GM12878 (cell line): Measurements from ENCODE around the gene CLASP1. TPM values are rescaled to one million over a fixed set of nuclear protein-coding genes. Genes with fewer than 3 reads are reported as not detected.

ENCODE experiments used
- ATAC-seq: fragments of 200-7000 bp; cut with Tn5 transposase; 3 replicates; pipeline ENCODE4 v1.9.1; 2020; ENCODE audit warnings: mild to moderate bottlenecking, moderate library complexity
- BruUV-seq: library from RNA; stranded (reverse); fragments of 400-500 nt; replicated peaks from 2 replicates; lab custom pipeline; 2021; lab: Mats Ljungman, UMichigan
- CTCF ChIA-PET: fragments of 300-600 bp; sonication (Branson Sonifier 250); formaldehyde crosslinking; extraction: SDS; loops from one replicate; lab custom pipeline; 2021; ENCODE audit warnings: inconsistent platforms; lab: Yijun Ruan, JAX
- POLR2A ChIA-PET: fragments of 350-600 bp; formaldehyde crosslinking; extraction: SDS; loops from one replicate; lab custom pipeline; 2021; ENCODE audit warnings: inconsistent platforms; lab: Charles Lee
- RAD21 ChIA-PET: fragments of 300-600 bp; sonication (Branson Sonifier 250); formaldehyde crosslinking; loops from one replicate; lab custom pipeline; 2023; ENCODE audit warnings: antibody characterized with exemption; ENCODE audit not compliant: unreplicated experiment; lab: Charles Lee
- SMC1A ChIA-PET: fragments of 300-600 bp; sonication (Branson Sonifier 250); formaldehyde crosslinking; loops from one replicate; lab custom pipeline; 2023; ENCODE audit not compliant: unreplicated experiment, uncharacterized antibody; lab: Charles Lee
- DNase-seq: peaks from one replicate; pipeline ENCODE4 v3.0.0-alpha.2; 2011; ENCODE audit warnings: low read depth, low spot score
- FAIRE-seq: peaks from 3 replicates; lab custom pipeline; 2011; peaks lifted over from hg19 to GRCh38; lab: Jason Lieb, UNC
- H2AFZ ChIP-seq: 2 replicates; pipeline ENCODE4 v1.6.0; 2011; ENCODE audit warnings: low read depth, low read length, control low read depth; ENCODE audit not compliant: control insufficient read depth
- H3K27ac ChIP-seq: 2 replicates; pipeline ENCODE4 v1.5.1; 2011; ENCODE audit warnings: control low read depth; ENCODE audit not compliant: control insufficient read depth, insufficient read depth
- H3K27me3 ChIP-seq, 2 experiments: replicated peaks in 1 of 2; 2 replicates each; pipeline versions ENCODE4 v1.6.0 to v1.6.1; 2011; ENCODE audit warnings: low read length in 1 of 2; ENCODE audit not compliant: control insufficient read depth in 2 of 2, insufficient read depth in 2 of 2
- H3K36me3 ChIP-seq, 2 experiments: 2 replicates each; pipeline ENCODE4 v1.5.1; 2011; ENCODE audit warnings: low read length in 1 of 2; ENCODE audit not compliant: control insufficient read depth in 2 of 2, insufficient read depth in 2 of 2
- H3K4me1 ChIP-seq: 2 replicates; pipeline ENCODE4 v1.6.1; 2011; ENCODE audit warnings: mild to moderate bottlenecking, low read length, moderate library complexity, mixed read lengths; ENCODE audit not compliant: control insufficient read depth, insufficient read depth
- H3K4me2 ChIP-seq: 2 replicates; pipeline ENCODE4 v1.6.0; 2011; ENCODE audit warnings: control low read depth; ENCODE audit not compliant: control insufficient read depth, insufficient read depth
- H3K4me3 ChIP-seq: fragments of 200-600 bp; sonication (generic); 2 replicates; pipeline ENCODE4 v1.5.1; 2016
- H3K79me2 ChIP-seq: 2 replicates; pipeline ENCODE4 v1.6.0; 2011; ENCODE audit warnings: low read length; ENCODE audit not compliant: control insufficient read depth, insufficient read depth
- H3K9ac ChIP-seq: 2 replicates; pipeline ENCODE4 v1.8.0; 2011; ENCODE audit warnings: low read length, control low read depth, mixed read lengths; ENCODE audit not compliant: control insufficient read depth, insufficient read depth
- H3K9me3 ChIP-seq: replicated peaks from 3 replicates; pipeline ENCODE4 v1.5.1; 2011; ENCODE audit warnings: mild to moderate bottlenecking, low read length; ENCODE audit not compliant: control insufficient read depth, insufficient read depth
- H4K20me1 ChIP-seq: 2 replicates; pipeline ENCODE4 v1.6.0; 2011; ENCODE audit not compliant: control insufficient read depth, insufficient read depth
- ATF2 ChIP-seq: IDR thresholded peaks from 2 replicates; pipeline ENCODE4 v1.6.1; 2012; ENCODE audit warnings: low read length, inconsistent platforms
- CUX1 ChIP-seq: IDR thresholded peaks from 2 replicates; pipeline ENCODE4 v1.6.1; 2012; ENCODE audit warnings: improper control_type of control experiment, low read depth, low read length; ENCODE audit not compliant: insufficient replicate concordance
- E4F1 ChIP-seq: fragments of 450-650 bp; IDR thresholded peaks from 2 replicates; pipeline ENCODE4 v1.6.1; 2018; ENCODE audit warnings: borderline replicate concordance, mild to moderate bottlenecking; ENCODE audit not compliant: partially characterized antibody
- GABPA ChIP-seq: IDR thresholded peaks from 2 replicates; pipeline ENCODE4 v1.6.1; 2014; ENCODE audit warnings: antibody characterized with exemption, low read depth, mild to moderate bottlenecking, inconsistent platforms
- KDM1A ChIP-seq: fragments of 200-600 bp; sonication (generic); IDR thresholded peaks from 2 replicates; pipeline ENCODE4 v1.6.1; 2016; ENCODE audit warnings: borderline replicate concordance
- PRDM15 ChIP-seq: fragments of 450-650 bp; formaldehyde crosslinking; IDR thresholded peaks from 2 replicates; pipeline ENCODE4 v1.4.0; 2020; ENCODE audit warnings: mild to moderate bottlenecking, moderate library complexity
- RAD51 ChIP-seq: fragments of 450-650 bp; IDR thresholded peaks from 2 replicates; pipeline ENCODE4 v1.6.1; 2016; ENCODE audit warnings: moderate library complexity, mild to moderate bottlenecking, inconsistent platforms
- SREBF1 ChIP-seq: IDR thresholded peaks from 2 replicates; pipeline ENCODE4 v1.6.1; 2012; ENCODE audit warnings: mild to moderate bottlenecking, low read length
- STAT1 ChIP-seq: fragments of 450-650 bp; conservative IDR thresholded peaks from 2 replicates; pipeline ENCODE4 v1.6.1; 2014; ENCODE audit warnings: antibody characterized with exemption, mild to moderate bottlenecking
- SUZ12 ChIP-seq: fragments of 200-600 bp; sonication (generic); IDR thresholded peaks from one replicate; pipeline ENCODE4 v1.6.1; 2018; ENCODE audit warnings: antibody characterized with exemption, mild to moderate bottlenecking; ENCODE audit not compliant: unreplicated experiment
- WGBS: methylation state at CpG from one replicate; pipeline ENCODE4 v1.1.6; 2016; ENCODE audit warnings: low lambda C conversion rate; ENCODE audit not compliant: insufficient replicate concordance, insufficient coverage; ENCODE audit errors: missing lambda C conversion rate; 5-methylcytosine and 5-hydroxymethylcytosine counted together
- in situ Hi-C: fragments of 300-500 bp; cut with MboI; formaldehyde crosslinking; loops from 9 replicates; pipeline ENCODE4 v1.14.3; 2018; ENCODE audit warnings: mixed read lengths
- intact Hi-C: fragments of 100-400 bp; cut with micrococcal nuclease; formaldehyde crosslinking; loops from one replicate; pipeline ENCODE4 v1.14.2; 2022; ENCODE audit not compliant: unreplicated experiment
- polyA plus RNA-seq, 11 experiments: library from polyadenylated mRNA; depleted of rRNA in 4 of 11; unstranded in 6 of 11; stranded (reverse) in 5 of 11; fragments of >200 nt; fragmentation: Nextera tagmentation in 4 of 11; fragmentation: Illumina TruSeq in 1 of 11; extraction: Ambion mirVana in 4 of 11; extraction: Trizol in 1 of 11; gene quantifications; 1 replicate in 1 of 11; 2 replicates in 10 of 11; pipeline versions ENCODE4 v1.2.1 to v1.2.3, GENCODE V29; 2011 to 2016; ENCODE audit warnings: inconsistent platforms in 2 of 11, missing spikeins in 2 of 11, low read depth in 1 of 11
- total RNA-seq, 4 experiments: library from RNA; depleted of rRNA in 3 of 4; stranded (reverse); fragments of >200 nt in 3 of 4; fragmentation: Illumina TruSeq in 1 of 4; extraction: Trizol in 1 of 4; gene quantifications; 2 replicates each; pipeline versions ENCODE4 v1.2.1 to v1.2.3, GENCODE V29; 2013 to 2021

CLASP1 gene
- total and polyA plus RNA-seq, 10 of the 15 experiments (the other 5 are each of a cell fraction or from before 2014, with no cell fraction given), result 1.4 to 62.4 (median 32.9) TPM

- TF ChIP-seq ATF2, result no peak
- no peak for TF ChIP-seq KDM1A
- TF ChIP-seq GABPA, result no peak
- TF ChIP-seq SUZ12, result no peak
- no peak for TF ChIP-seq STAT1
- no peak for TF ChIP-seq SREBF1
- TF ChIP-seq, all 136 proteins: peak for 0
Measured at GRCh38 chr2:121686902-121687301, 37.6 kb upstream of the CLASP1 start (continued).

- Histone ChIP-seq H3K36me3 (no peaks in the 10 kb centered on the region), H3K9ac (no peak overlapping the region), H3K4me2 (no peak overlapping the region), H3K27me3 (no peaks in the 10 kb centered on the region; a peak in 1 of 4 replicates), H4K20me1 (no peaks in the 10 kb centered on the region), H3K9me3 (peaks cover 10% of the 10 kb centered on the region), H3K79me2 (no peaks in the 10 kb centered on the region), H3K4me1 (no peaks in the 10 kb centered on the region), H2AFZ (no peak overlapping the region), H3K27ac (no peak overlapping the region), H3K4me3 (no peak overlapping the region)
- SMC1A ChIA-PET, result no interaction called here
- RAD21 ChIA-PET, result no interaction called here
- CTCF ChIA-PET, result interaction anchor here (0.5 kb wide), 1 partner anchor 90 kb away, joined by 3 read pairs; no protein-coding TSS in a partner anchor
- no TSS peak for BruUV-seq
- POLR2A ChIA-PET, result no interaction called here
- DNase-seq (no peak), ATAC-seq (no peak), FAIRE-seq (no peak)
- 88% methylated on average over 19 of the region's 19 CpGs for WGBS
- intact Hi-C loops, result no loop called here
- in situ Hi-C loops, result loop anchor here (5.0 kb wide), 1 partner anchor 34 kb away; no protein-coding TSS in a partner anchor
- TF ChIP-seq PRDM15 (CRISPR knock-in tag) (no peak), E4F1 (no peak), CUX1 (no peak), RAD51 (no peak)
Measured at GRCh38 chr2:121686218-121686617, 37.0 kb upstream of the CLASP1 start.
